ENCODE results near the gene MOB1B.

The MOB1B gene

DNA sequence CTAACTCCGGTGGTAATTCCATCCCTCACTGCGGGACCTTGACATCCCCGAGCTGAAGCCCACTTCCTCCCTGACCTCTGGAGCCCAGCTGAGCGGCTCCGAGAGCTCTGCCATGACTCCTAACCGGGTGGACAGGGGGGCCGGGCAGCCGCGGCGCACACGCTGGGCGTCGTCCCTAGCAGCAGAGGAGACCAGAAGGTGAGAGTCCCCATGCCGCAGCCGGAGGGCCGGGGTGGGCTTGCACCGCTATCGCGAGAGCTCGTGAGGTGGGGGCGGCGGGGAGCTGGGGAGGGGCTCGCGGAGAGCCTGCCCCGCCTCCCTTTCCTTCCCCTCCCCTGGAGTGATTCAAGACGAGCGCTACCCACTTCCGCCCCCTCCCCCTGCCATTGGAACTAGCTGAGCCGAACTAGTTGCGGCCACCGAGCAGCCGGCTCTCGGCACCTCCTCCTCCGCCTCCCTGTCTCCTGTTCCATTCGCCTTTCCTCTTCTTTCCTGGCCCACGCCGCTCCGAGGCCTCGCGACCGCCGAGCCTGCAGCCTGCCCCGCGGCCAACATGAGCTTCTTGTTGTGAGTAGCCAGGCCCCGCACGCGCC lies at the start of gene MOB1B:
Gene MOB1B (plus strand): TSS at position 386 of the 593 bp plus-strand sequence. CDS start 168 bp downstream, at position 554.
- Histone ChIP-seq H3K4me3 (ENCODE audit: low read length) (peak within 1 kb of the TSS; percentile 99), H3K9me3 (ENCODE audit: control insufficient read depth, low read length) (no peaks in the 10 kb centered on the region), H3K9ac (ENCODE audit: low read length) (peak within 1 kb of the TSS; percentile 95), H3K27me3 (replicated peaks; ENCODE audit: control insufficient read depth, insufficient read depth, low read length) (no peaks in the 10 kb centered on the region), H3K36me3 (ENCODE audit: control insufficient read depth, insufficient read depth, low read length, severe bottlenecking) (peaks cover 15% of the 10 kb centered on the region), H3K4me1 (ENCODE audit: control insufficient read depth, insufficient read depth, low read length) (peaks cover 14% of the 10 kb centered on the region)
- peak; percentile 95 for DNase-seq (ENCODE audit: low read depth)

- Histone ChIP-seq H3K36me3 (ENCODE audit: control insufficient read depth, insufficient read depth, low read length, severe bottlenecking) (no peaks in the 10 kb centered on the region), H3K9ac (ENCODE audit: low read length) (no peak overlapping the region)
Measured at GRCh38 chr4:70855464-70855863, 46.7 kb upstream of the MOB1B start.

GRCh38 chr4:70858454-70858853 lies 43.7 kb upstream of the MOB1B start:
- no peak overlapping the region for H3K4me3 ChIP-seq (ENCODE audit: low read length)
- DNase-seq (ENCODE audit: low read depth): no peak
- no peaks in the 10 kb centered on the region for H3K36me3 ChIP-seq (ENCODE audit: control insufficient read depth, insufficient read depth, low read length, severe bottlenecking)
- H3K9ac ChIP-seq (ENCODE audit: low read length): no peak overlapping the region
- H3K9me3 ChIP-seq (ENCODE audit: control insufficient read depth, low read length): no peaks in the 10 kb centered on the region
- H3K4me1 ChIP-seq (ENCODE audit: control insufficient read depth, insufficient read depth, low read length): peaks cover 7% of the 10 kb centered on the region
- H3K27me3 ChIP-seq (replicated peaks; ENCODE audit: control insufficient read depth, insufficient read depth, low read length): no peaks in the 10 kb centered on the region

More at GRCh38 chr4:70855464-70855863, 46.7 kb upstream of the MOB1B start:
- Histone ChIP-seq H3K27me3 (replicated peaks; ENCODE audit: control insufficient read depth, insufficient read depth, low read length) (no peaks in the 10 kb centered on the region), H3K9me3 (ENCODE audit: control insufficient read depth, low read length) (no peaks in the 10 kb centered on the region), H3K4me1 (ENCODE audit: control insufficient read depth, insufficient read depth, low read length) (no peaks in the 10 kb centered on the region), H3K4me3 (ENCODE audit: low read length) (no peak overlapping the region)
- no peak for DNase-seq (ENCODE audit: low read depth)

- H3K9me3 ChIP-seq (ENCODE audit: control insufficient read depth, low read length): no peaks in the 10 kb centered on the region
- H3K27me3 ChIP-seq (replicated peaks; ENCODE audit: control insufficient read depth, insufficient read depth, low read length): no peaks in the 10 kb centered on the region
- H3K9ac ChIP-seq (ENCODE audit: low read length): no peak overlapping the region
- DNase-seq (ENCODE audit: low read depth): no peak
- no peak overlapping the region for H3K4me3 ChIP-seq (ENCODE audit: low read length)
- H3K4me1 ChIP-seq (ENCODE audit: control insufficient read depth, insufficient read depth, low read length): peaks cover 8% of the 10 kb centered on the region
- H3K36me3 ChIP-seq (ENCODE audit: control insufficient read depth, insufficient read depth, low read length, severe bottlenecking): no peaks in the 10 kb centered on the region
Measured at GRCh38 chr4:70859066-70859465, 43.1 kb upstream of the MOB1B start.

DNA sequence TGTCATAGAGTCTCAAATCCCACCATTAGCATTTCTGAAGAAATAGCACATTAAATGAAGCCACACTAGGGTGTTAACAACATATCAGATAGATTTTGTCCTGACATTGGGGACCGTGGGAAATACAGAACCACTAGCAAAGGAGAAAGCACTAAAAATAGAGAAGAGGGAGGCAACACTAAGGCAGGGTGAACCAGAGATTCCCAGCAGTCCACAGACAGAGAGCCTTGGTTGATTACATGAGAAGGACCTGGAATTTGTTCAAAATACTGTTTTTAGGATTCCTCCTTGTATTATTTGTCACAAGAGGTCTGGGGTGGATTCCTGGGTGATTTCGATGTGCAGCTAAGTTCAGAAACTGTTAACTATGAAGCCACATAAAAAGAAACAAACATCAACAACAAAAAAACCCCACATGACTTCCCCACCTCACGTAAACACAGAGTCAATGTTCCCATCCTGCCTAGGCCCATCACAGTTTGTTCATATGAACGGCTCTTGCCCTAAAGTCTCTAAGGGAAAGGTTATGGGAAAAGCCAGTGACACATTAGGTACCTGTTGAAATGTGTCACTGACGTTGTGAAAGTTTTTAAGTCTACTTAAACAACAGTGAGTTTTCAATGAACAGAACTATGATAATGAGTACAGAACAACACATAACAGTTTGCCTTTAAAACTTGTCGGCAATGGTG lies 38.9 kb upstream of the MOB1B start:
- H3K9ac ChIP-seq (ENCODE audit: low read length): no peak overlapping the region
- H3K27me3 ChIP-seq (replicated peaks; ENCODE audit: control insufficient read depth, insufficient read depth, low read length): no peaks in the 10 kb centered on the region
- H3K9me3 ChIP-seq (ENCODE audit: control insufficient read depth, low read length): no peaks in the 10 kb centered on the region
- H3K4me1 ChIP-seq (ENCODE audit: control insufficient read depth, insufficient read depth, low read length): peaks cover 8% of the 10 kb centered on the region
- H3K36me3 ChIP-seq (ENCODE audit: control insufficient read depth, insufficient read depth, low read length, severe bottlenecking): no peaks in the 10 kb centered on the region
- DNase-seq (ENCODE audit: low read depth): no peak
- no peak overlapping the region for H3K4me3 ChIP-seq (ENCODE audit: low read length)

DNA sequence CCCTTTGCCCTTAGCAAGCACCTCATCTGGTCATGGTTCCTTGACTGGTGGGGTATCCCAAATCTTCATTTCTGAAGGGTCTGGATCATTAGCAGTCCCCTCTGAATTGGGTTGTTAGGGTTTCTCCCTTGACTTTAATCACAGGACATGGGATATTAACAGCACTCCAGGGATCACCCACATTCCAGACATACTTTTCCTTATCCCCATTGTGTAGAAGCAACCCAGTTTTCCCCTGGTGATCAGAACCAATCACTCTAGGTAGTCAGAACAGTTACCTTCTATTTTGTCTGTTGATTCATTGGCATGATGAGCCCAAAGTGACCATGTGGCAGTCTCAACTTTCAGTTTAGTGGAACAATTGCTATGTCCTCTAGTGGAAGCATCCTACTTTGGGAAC lies 33.4 kb upstream of the MOB1B start:
- H3K4me3 ChIP-seq (ENCODE audit: low read length): no peak overlapping the region
- no peaks in the 10 kb centered on the region for H3K27me3 ChIP-seq (replicated peaks; ENCODE audit: control insufficient read depth, insufficient read depth, low read length)
- H3K4me1 ChIP-seq (ENCODE audit: control insufficient read depth, insufficient read depth, low read length): no peaks in the 10 kb centered on the region
- no peaks in the 10 kb centered on the region for H3K36me3 ChIP-seq (ENCODE audit: control insufficient read depth, insufficient read depth, low read length, severe bottlenecking)
- H3K9ac ChIP-seq (ENCODE audit: low read length): no peak overlapping the region
- no peaks in the 10 kb centered on the region for H3K9me3 ChIP-seq (ENCODE audit: control insufficient read depth, low read length)
- no peak for DNase-seq (ENCODE audit: low read depth)

GRCh38 chr4:70873216-70873615 lies 29.0 kb upstream of the MOB1B start:
- no peak overlapping the region for H3K9ac ChIP-seq (ENCODE audit: low read length)
- H3K9me3 ChIP-seq (ENCODE audit: control insufficient read depth, low read length): no peaks in the 10 kb centered on the region
- no peaks in the 10 kb centered on the region for H3K4me1 ChIP-seq (ENCODE audit: control insufficient read depth, insufficient read depth, low read length)
- no peak for DNase-seq (ENCODE audit: low read depth)
- no peak overlapping the region for H3K4me3 ChIP-seq (ENCODE audit: low read length)
- H3K27me3 ChIP-seq (replicated peaks; ENCODE audit: control insufficient read depth, insufficient read depth, low read length): no peaks in the 10 kb centered on the region
- H3K36me3 ChIP-seq (ENCODE audit: control insufficient read depth, insufficient read depth, low read length, severe bottlenecking): no peaks in the 10 kb centered on the region

DNA sequence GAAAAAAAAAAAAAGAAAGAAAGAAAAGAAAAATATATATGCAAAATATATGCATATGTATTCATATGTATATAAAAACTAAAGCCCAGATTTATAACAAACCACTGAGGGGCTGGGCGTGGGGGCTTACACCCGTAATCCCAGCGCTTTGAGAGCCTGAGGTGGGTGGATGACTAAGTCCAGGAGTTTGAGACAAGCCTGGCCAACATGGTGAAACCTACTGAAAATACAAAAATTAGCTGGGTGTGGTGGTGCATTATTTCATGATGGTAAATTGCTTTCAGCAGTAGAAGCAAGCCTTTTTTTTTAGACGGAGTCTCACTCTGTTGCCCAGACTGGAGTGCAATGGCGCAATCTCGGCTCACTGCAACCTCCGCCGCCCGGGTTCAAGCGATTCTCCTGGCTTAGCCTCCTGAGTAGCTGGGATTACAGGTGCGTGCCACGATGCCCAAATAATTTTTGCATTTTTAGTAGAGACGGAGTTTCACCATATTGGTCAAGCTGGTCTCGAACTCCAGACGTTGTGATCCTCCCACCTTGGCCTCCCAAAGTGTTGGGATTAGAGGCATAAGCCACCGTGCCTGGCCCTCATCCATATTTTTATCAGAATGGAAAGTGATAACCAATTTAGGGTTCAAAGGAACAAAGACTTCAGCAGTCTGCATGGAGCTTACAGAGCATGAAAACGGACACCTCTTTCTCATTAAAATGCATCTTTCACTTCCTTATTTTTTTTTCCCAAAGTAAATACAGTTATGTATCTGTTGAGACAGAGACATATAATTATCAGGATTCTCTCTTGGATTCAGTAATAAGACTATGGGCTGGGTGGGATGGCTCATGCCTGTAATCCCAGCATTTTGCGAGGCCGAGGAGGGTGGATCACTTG lies 27.7 kb upstream of the MOB1B start:
- Histone ChIP-seq H3K4me3 (ENCODE audit: low read length) (no peak overlapping the region), H3K9me3 (ENCODE audit: control insufficient read depth, low read length) (no peaks in the 10 kb centered on the region)

GRCh38 chr4:70877556-70877955 lies 24.6 kb upstream of the MOB1B start:
- no peaks in the 10 kb centered on the region for H3K27me3 ChIP-seq (replicated peaks; ENCODE audit: control insufficient read depth, insufficient read depth, low read length)
- no peaks in the 10 kb centered on the region for H3K4me1 ChIP-seq (ENCODE audit: control insufficient read depth, insufficient read depth, low read length)
- no peak overlapping the region for H3K9ac ChIP-seq (ENCODE audit: low read length)
- no peak overlapping the region for H3K4me3 ChIP-seq (ENCODE audit: low read length)
- DNase-seq (ENCODE audit: low read depth): no peak
- H3K9me3 ChIP-seq (ENCODE audit: control insufficient read depth, low read length): no peaks in the 10 kb centered on the region
- H3K36me3 ChIP-seq (ENCODE audit: control insufficient read depth, insufficient read depth, low read length, severe bottlenecking): no peaks in the 10 kb centered on the region

More for the DNA sequence above, 27.7 kb upstream of the MOB1B start:
- no peak for DNase-seq (ENCODE audit: low read depth)
- H3K4me1 ChIP-seq (ENCODE audit: control insufficient read depth, insufficient read depth, low read length): no peaks in the 10 kb centered on the region
- H3K9ac ChIP-seq (ENCODE audit: low read length): no peak overlapping the region
- no peaks in the 10 kb centered on the region for H3K27me3 ChIP-seq (replicated peaks; ENCODE audit: control insufficient read depth, insufficient read depth, low read length)
- H3K36me3 ChIP-seq (ENCODE audit: control insufficient read depth, insufficient read depth, low read length, severe bottlenecking): no peaks in the 10 kb centered on the region

GRCh38 chr4:70880739-70881138 lies 21.4 kb upstream of the MOB1B start:
- DNase-seq (ENCODE audit: low read depth): no peak
- no peaks in the 10 kb centered on the region for H3K27me3 ChIP-seq (replicated peaks; ENCODE audit: control insufficient read depth, insufficient read depth, low read length)

GRCh38 chr4:70885174-70885573 lies 17.0 kb upstream of the MOB1B start:
- Histone ChIP-seq H3K9ac (ENCODE audit: low read length) (no peak overlapping the region), H3K4me3 (ENCODE audit: low read length) (no peak overlapping the region), H3K9me3 (ENCODE audit: control insufficient read depth, low read length) (no peaks in the 10 kb centered on the region), H3K27me3 (replicated peaks; ENCODE audit: control insufficient read depth, insufficient read depth, low read length) (no peaks in the 10 kb centered on the region), H3K4me1 (ENCODE audit: control insufficient read depth, insufficient read depth, low read length) (no peaks in the 10 kb centered on the region), H3K36me3 (ENCODE audit: control insufficient read depth, insufficient read depth, low read length, severe bottlenecking) (no peaks in the 10 kb centered on the region)
- DNase-seq (ENCODE audit: low read depth): no peak

More at GRCh38 chr4:70880739-70881138, 21.4 kb upstream of the MOB1B start:
- H3K36me3 ChIP-seq (ENCODE audit: control insufficient read depth, insufficient read depth, low read length, severe bottlenecking): no peaks in the 10 kb centered on the region
- H3K9ac ChIP-seq (ENCODE audit: low read length): no peak overlapping the region
- H3K4me3 ChIP-seq (ENCODE audit: low read length): no peak overlapping the region
- no peaks in the 10 kb centered on the region for H3K9me3 ChIP-seq (ENCODE audit: control insufficient read depth, low read length)
- H3K4me1 ChIP-seq (ENCODE audit: control insufficient read depth, insufficient read depth, low read length): no peaks in the 10 kb centered on the region
